GM23338 (cell line): Measurements from ENCODE around the gene JOSD2. TPM values are rescaled to one million over a fixed set of nuclear protein-coding genes. Genes with fewer than 3 reads are reported as not detected.

Source experiments
- ATAC-seq: fragments of 200-7000 bp; cut with Tn5 transposase; 3 replicates; pipeline ENCODE4 v1.9.1; 2020
- DNase-seq: peaks from one replicate; pipeline ENCODE4 v3.0.0-alpha.2; 2015; ENCODE audit warnings: low spot score
- H2AFZ ChIP-seq: fragments of 200-600 bp; sonication (generic); 2 replicates; pipeline ENCODE4 v1.8.0; 2016; ENCODE audit warnings: antibody characterized with exemption, mild to moderate bottlenecking, moderate library complexity
- H3F3A ChIP-seq: fragments of 200-600 bp; sonication (generic); replicated peaks from 2 replicates; pipeline ENCODE4 v1.8.0; 2017; ENCODE audit warnings: antibody characterized with exemption, mixed run types, low read depth
- H3K27ac ChIP-seq: fragments of 200-600 bp; sonication (generic); 2 replicates; pipeline ENCODE4 v1.6.1; 2016; ENCODE audit warnings: low read depth
- H3K27me3 ChIP-seq: fragments of 200-600 bp; sonication (generic); 2 replicates; pipeline ENCODE4 v1.8.0; 2016; ENCODE audit warnings: mild to moderate bottlenecking, mixed run types, moderate library complexity; ENCODE audit not compliant: insufficient read depth
- H3K36me3 ChIP-seq: fragments of 200-600 bp; sonication (generic); 2 replicates; pipeline ENCODE4 v1.8.0; 2016; ENCODE audit warnings: mild to moderate bottlenecking; ENCODE audit not compliant: insufficient read depth
- H3K4me1 ChIP-seq: fragments of 200-600 bp; sonication (generic); 2 replicates; pipeline ENCODE4 v1.8.0; 2016; ENCODE audit warnings: mild to moderate bottlenecking, moderate library complexity; ENCODE audit not compliant: insufficient read depth
- H3K4me2 ChIP-seq: fragments of 200-600 bp; sonication (generic); 2 replicates; pipeline ENCODE4 v1.7.1; 2017; ENCODE audit warnings: mixed run types
- H3K4me3 ChIP-seq: fragments of 200-600 bp; sonication (generic); 2 replicates; pipeline ENCODE4 v1.6.1; 2016; ENCODE audit warnings: mixed run types
- H3K79me2 ChIP-seq: fragments of 200-600 bp; sonication (generic); replicated peaks from 2 replicates; pipeline ENCODE4 v1.8.0; 2017; ENCODE audit warnings: mild to moderate bottlenecking; ENCODE audit not compliant: insufficient read depth
- H3K9me2 ChIP-seq: fragments of 200-600 bp; sonication (generic); 2 replicates; pipeline ENCODE4 v1.8.0; 2017; ENCODE audit not compliant: insufficient read depth
- H4K20me1 ChIP-seq: fragments of 200-600 bp; sonication (generic); replicated peaks from 2 replicates; pipeline ENCODE4 v1.8.0; 2017; ENCODE audit warnings: mild to moderate bottlenecking; ENCODE audit not compliant: insufficient read depth
- H3K27ac Mint-ChIP-seq: 2 replicates; pipeline ENCODE4 v1.8.0; 2020; ENCODE audit warnings: inconsistent platforms, mild to moderate bottlenecking, moderate library complexity, mixed read lengths
- H3K27me3 Mint-ChIP-seq: 3 replicates; pipeline ENCODE4 v1.8.0; 2022; ENCODE audit warnings: low read depth, mild to moderate bottlenecking, moderate library complexity, mixed read lengths, inconsistent platforms; ENCODE audit not compliant: insufficient read depth, poor library complexity
- H3K36me3 Mint-ChIP-seq: 3 replicates; pipeline ENCODE4 v1.8.0; 2021; ENCODE audit warnings: low read depth, mild to moderate bottlenecking, inconsistent platforms, moderate library complexity, mixed read lengths
- H3K4me1 Mint-ChIP-seq: 3 replicates; pipeline ENCODE4 v1.8.0; 2020; ENCODE audit warnings: mild to moderate bottlenecking, inconsistent platforms, mixed read lengths
- H3K4me3 Mint-ChIP-seq: 3 replicates; pipeline ENCODE4 v1.8.0; 2021; ENCODE audit warnings: moderate library complexity, mild to moderate bottlenecking, inconsistent platforms, mixed read lengths
- H3K9me3 Mint-ChIP-seq: 3 replicates; pipeline ENCODE4 v1.8.0; 2020; ENCODE audit warnings: moderate library complexity, mild to moderate bottlenecking, inconsistent platforms, mixed read lengths
- CREB1 ChIP-seq: fragments of 250-450 bp; sonication (Bioruptor Pico); IDR thresholded peaks from 2 replicates; pipeline ENCODE4 v1.5.0; 2020; ENCODE audit warnings: low read depth, mild to moderate bottlenecking, moderate library complexity
- CTCF ChIP-seq, 2 experiments: fragments of 200-600 bp in 1 of 2; sonication (generic) in 1 of 2; conservative IDR thresholded peaks; 2 replicates each; pipeline versions ENCODE4 v1.5.1 to v1.6.1; 2016 to 2017; ENCODE audit warnings: antibody characterized with exemption in 2 of 2, low read depth in 2 of 2, mild to moderate bottlenecking in 2 of 2, moderate library complexity in 1 of 2
- EZH2 ChIP-seq: fragments of 200-600 bp; sonication (generic); IDR thresholded peaks from one replicate; pipeline ENCODE4 v1.8.0; 2017; ENCODE audit warnings: antibody characterized with exemption, mild to moderate bottlenecking, low read depth; ENCODE audit not compliant: unreplicated experiment
- EZH2phosphoT487 ChIP-seq: fragments of 200-600 bp; sonication (generic); IDR thresholded peaks from one replicate; pipeline ENCODE4 v1.8.1; 2018; ENCODE audit warnings: antibody characterized with exemption; ENCODE audit not compliant: unreplicated experiment
- JUNB ChIP-seq: IDR thresholded peaks from one replicate; pipeline ENCODE4 v1.6.1; 2016; ENCODE audit warnings: antibody characterized with exemption; ENCODE audit not compliant: unreplicated experiment
- NANOG ChIP-seq: IDR thresholded peaks from 2 replicates; pipeline ENCODE4 v1.6.1; 2016; ENCODE audit warnings: antibody characterized with exemption, borderline replicate concordance
- POLR2AphosphoS5 ChIP-seq: IDR thresholded peaks from 2 replicates; pipeline ENCODE4 v1.6.1; 2016; ENCODE audit warnings: antibody characterized with exemption, low read depth
- STAT1 ChIP-seq: IDR thresholded peaks from one replicate; pipeline ENCODE4 v1.6.1; 2016; ENCODE audit warnings: antibody characterized with exemption; ENCODE audit not compliant: unreplicated experiment
- ZNF114 ChIP-seq: fragments of 250-450 bp; sonication (Bioruptor Pico); IDR thresholded peaks from 2 replicates; pipeline ENCODE4 v1.5.0; 2020; ENCODE audit warnings: mild to moderate bottlenecking, moderate library complexity
- ZNF331 ChIP-seq: fragments of 250-450 bp; sonication (Bioruptor Pico); IDR thresholded peaks from 2 replicates; pipeline ENCODE4 v1.5.0; 2020; ENCODE audit warnings: low read depth, mild to moderate bottlenecking, moderate library complexity
- ZNF462 ChIP-seq: fragments of 250-450 bp; sonication (Bioruptor Pico); IDR thresholded peaks from 2 replicates; pipeline ENCODE4 v1.5.0; 2020; ENCODE audit warnings: mild to moderate bottlenecking, moderate library complexity
- polyA plus RNA-seq: library from polyadenylated mRNA; unstranded; fragments of >200 nt; fragmentation: Nextera tagmentation; extraction: Ambion mirVana; gene quantifications from 2 replicates; pipeline ENCODE4 v1.2.1, GENCODE V29; 2016
- total RNA-seq: library from RNA; depleted of rRNA; stranded (reverse); fragments of >200 nt; shearing (Covaris generic); gene quantifications from 2 replicates; pipeline ENCODE4 v1.2.3, GENCODE V29; 2014
- TF ChIP-seq, protein P1 (sequence below): IDR thresholded peaks from 2 replicates; pipeline ENCODE4 v1.6.1; 2016; ENCODE audit warnings: antibody characterized with exemption
- TF ChIP-seq, protein P2 (sequence below): IDR thresholded peaks from one replicate; pipeline ENCODE4 v1.6.1; 2018; ENCODE audit warnings: antibody characterized with exemption; ENCODE audit not compliant: unreplicated experiment

The JOSD2 gene
- total and polyA plus RNA-seq, 2 experiments from 2014 or later = 3.3 to 5.8 TPM

DNA sequence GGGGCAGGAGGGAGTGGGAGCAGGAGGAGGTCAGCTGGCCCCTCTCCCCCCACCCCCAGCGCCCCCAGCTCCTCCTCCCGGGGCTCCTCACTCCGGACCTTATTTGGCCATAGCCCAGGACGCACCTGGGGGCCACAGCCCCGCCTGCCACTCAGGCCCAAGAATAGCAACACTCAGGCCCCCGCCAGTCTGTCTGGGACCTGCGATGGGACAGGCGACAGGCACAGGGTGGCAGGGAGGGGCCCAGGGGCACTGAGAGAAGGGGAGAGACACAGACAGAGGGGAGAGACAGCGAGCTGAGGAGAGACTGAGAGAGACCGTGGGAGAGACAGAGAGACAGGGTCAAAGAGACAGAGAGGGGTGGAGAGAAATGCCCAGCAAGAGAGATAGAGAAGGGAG is 10.2 kb downstream of the JOSD2 start:
- no peaks in the 10 kb centered on the region for H3K79me2 ChIP-seq

More for the DNA sequence above, 10.2 kb downstream of the JOSD2 start:
- H4K20me1 ChIP-seq = no peaks in the 10 kb centered on the region
- no peak for TF ChIP-seq ZNF114
- TF ChIP-seq POLR2AphosphoS5 = no peak
- no peak for TF ChIP-seq EZH2phosphoT487
- TF ChIP-seq, protein P1, sequence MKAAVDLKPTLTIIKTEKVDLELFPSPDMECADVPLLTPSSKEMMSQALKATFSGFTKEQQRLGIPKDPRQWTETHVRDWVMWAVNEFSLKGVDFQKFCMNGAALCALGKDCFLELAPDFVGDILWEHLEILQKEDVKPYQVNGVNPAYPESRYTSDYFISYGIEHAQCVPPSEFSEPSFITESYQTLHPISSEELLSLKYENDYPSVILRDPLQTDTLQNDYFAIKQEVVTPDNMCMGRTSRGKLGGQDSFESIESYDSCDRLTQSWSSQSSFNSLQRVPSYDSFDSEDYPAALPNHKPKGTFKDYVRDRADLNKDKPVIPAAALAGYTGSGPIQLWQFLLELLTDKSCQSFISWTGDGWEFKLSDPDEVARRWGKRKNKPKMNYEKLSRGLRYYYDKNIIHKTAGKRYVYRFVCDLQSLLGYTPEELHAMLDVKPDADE = no peak
- TF ChIP-seq NANOG = no peak
- no peak for TF ChIP-seq EZH2
- no peak for TF ChIP-seq STAT1
- TF ChIP-seq, protein P2, sequence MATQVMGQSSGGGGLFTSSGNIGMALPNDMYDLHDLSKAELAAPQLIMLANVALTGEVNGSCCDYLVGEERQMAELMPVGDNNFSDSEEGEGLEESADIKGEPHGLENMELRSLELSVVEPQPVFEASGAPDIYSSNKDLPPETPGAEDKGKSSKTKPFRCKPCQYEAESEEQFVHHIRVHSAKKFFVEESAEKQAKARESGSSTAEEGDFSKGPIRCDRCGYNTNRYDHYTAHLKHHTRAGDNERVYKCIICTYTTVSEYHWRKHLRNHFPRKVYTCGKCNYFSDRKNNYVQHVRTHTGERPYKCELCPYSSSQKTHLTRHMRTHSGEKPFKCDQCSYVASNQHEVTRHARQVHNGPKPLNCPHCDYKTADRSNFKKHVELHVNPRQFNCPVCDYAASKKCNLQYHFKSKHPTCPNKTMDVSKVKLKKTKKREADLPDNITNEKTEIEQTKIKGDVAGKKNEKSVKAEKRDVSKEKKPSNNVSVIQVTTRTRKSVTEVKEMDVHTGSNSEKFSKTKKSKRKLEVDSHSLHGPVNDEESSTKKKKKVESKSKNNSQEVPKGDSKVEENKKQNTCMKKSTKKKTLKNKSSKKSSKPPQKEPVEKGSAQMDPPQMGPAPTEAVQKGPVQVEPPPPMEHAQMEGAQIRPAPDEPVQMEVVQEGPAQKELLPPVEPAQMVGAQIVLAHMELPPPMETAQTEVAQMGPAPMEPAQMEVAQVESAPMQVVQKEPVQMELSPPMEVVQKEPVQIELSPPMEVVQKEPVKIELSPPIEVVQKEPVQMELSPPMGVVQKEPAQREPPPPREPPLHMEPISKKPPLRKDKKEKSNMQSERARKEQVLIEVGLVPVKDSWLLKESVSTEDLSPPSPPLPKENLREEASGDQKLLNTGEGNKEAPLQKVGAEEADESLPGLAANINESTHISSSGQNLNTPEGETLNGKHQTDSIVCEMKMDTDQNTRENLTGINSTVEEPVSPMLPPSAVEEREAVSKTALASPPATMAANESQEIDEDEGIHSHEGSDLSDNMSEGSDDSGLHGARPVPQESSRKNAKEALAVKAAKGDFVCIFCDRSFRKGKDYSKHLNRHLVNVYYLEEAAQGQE = no peak
- no peak for TF ChIP-seq ZNF331 (CRISPR knock-in tag)
- TF ChIP-seq ZNF462 (CRISPR knock-in tag) = no peak
- TF ChIP-seq JUNB = no peak
- no peak for TF ChIP-seq CREB1 (CRISPR knock-in tag)
- no peak for TF ChIP-seq CTCF (conservative IDR thresholded peaks at IDR 0.05; ENCODE audit: low read depth in 2 of 2)
- no peak overlapping the region for H3K27ac ChIP-seq
- Mint-ChIP-seq H3K27ac (no peak overlapping the region), H3K27me3 (peaks cover 11% of the 10 kb centered on the region), H3K9me3 (peaks cover 56% of the 10 kb centered on the region), H3K4me1 (no peaks in the 10 kb centered on the region), H3K4me3 (no peak overlapping the region), H3K36me3 (peaks cover 18% of the 10 kb centered on the region)
- peak overlapping the region; percentile 53; the same call in 1 of the 2 replicates for H3K4me3 ChIP-seq
- H2AFZ ChIP-seq = no peak overlapping the region
- peak overlapping the region; percentile 80; the same call in 1 of the 2 replicates for H3K4me2 ChIP-seq
- no peaks in the 10 kb centered on the region for H3K36me3 ChIP-seq
- no peaks in the 10 kb centered on the region for H3K9me2 ChIP-seq
- DNase-seq (no peak), ATAC-seq (no peak)
- H3F3A ChIP-seq = no peaks in the 10 kb centered on the region
- H3K4me1 ChIP-seq = peaks cover 7% of the 10 kb centered on the region; the same call in 1 of the 2 replicates
- peaks cover 49% of the 10 kb centered on the region for H3K27me3 ChIP-seq
